ENCODE measurements around the gene RINT1.
A peak's percentile ranks its signal among the peaks of the same experiment; 100 is the strongest.

GRCh38 chr7:105531792-105532671 lies at the start of gene RINT1:
- peak in 2 of 4 donors; percentile 72 to 81 for TF ChIP-seq POLR2A (IDR thresholded peaks at IDR 0.05)
- TF ChIP-seq, protein P1, sequence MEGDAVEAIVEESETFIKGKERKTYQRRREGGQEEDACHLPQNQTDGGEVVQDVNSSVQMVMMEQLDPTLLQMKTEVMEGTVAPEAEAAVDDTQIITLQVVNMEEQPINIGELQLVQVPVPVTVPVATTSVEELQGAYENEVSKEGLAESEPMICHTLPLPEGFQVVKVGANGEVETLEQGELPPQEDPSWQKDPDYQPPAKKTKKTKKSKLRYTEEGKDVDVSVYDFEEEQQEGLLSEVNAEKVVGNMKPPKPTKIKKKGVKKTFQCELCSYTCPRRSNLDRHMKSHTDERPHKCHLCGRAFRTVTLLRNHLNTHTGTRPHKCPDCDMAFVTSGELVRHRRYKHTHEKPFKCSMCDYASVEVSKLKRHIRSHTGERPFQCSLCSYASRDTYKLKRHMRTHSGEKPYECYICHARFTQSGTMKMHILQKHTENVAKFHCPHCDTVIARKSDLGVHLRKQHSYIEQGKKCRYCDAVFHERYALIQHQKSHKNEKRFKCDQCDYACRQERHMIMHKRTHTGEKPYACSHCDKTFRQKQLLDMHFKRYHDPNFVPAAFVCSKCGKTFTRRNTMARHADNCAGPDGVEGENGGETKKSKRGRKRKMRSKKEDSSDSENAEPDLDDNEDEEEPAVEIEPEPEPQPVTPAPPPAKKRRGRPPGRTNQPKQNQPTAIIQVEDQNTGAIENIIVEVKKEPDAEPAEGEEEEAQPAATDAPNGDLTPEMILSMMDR (IDR thresholded peaks at IDR 0.05): peak; percentile 41 to 72 (median 46)

All from esophagus squamous epithelium (tissue), 4 donors.